K562 (cell line): Measurements from ENCODE around the gene DCAF8. TPM values are rescaled to one million over a fixed set of nuclear protein-coding genes. Genes with fewer than 3 reads are reported as not detected.

Source experiments
- CAMTA2 ChIP-seq: fragments of 250-450 bp; sonication (Bioruptor Pico); conservative IDR thresholded peaks from 2 replicates; pipeline ENCODE4 v1.5.1; 2022
- CEBPG ChIP-seq, 3 experiments: fragments of 200-800 bp in 1 of 3; sonication (Bioruptor generic) in 1 of 3; sonication (generic) in 1 of 3; formaldehyde crosslinking in 1 of 3; IDR thresholded peaks in 2 of 3; conservative IDR thresholded peaks in 1 of 3; 2 replicates each; pipeline versions ENCODE4 v1.6.1 to v1.8.0; 2016 to 2022; ENCODE audit warnings: missing compliant biosample characterization in 2 of 3, missing genetic modification characterization in 2 of 3, mild to moderate bottlenecking in 1 of 3, missing genetic modification reagents in 1 of 3
- HSF4 ChIP-seq: fragments of 250-450 bp; sonication (Bioruptor Pico); IDR thresholded peaks from 2 replicates; pipeline ENCODE4 v2.1.2; 2022; ENCODE audit warnings: mild to moderate bottlenecking, moderate library complexity, borderline replicate concordance
- MTF1 ChIP-seq: fragments of 250-450 bp; sonication (Bioruptor Pico); IDR thresholded peaks from 2 replicates; pipeline ENCODE4 v1.9.0; 2021; ENCODE audit warnings: moderate library complexity, mild to moderate bottlenecking, inconsistent platforms, borderline replicate concordance
- PHB2 ChIP-seq: fragments of 450-650 bp; IDR thresholded peaks from 2 replicates; pipeline ENCODE4 v1.6.1; 2017; ENCODE audit warnings: low read depth
- SP2 ChIP-seq: IDR thresholded peaks from 2 replicates; pipeline ENCODE4 v1.6.1; 2011; ENCODE audit warnings: mild to moderate bottlenecking, low read depth, low read length, moderate library complexity; ENCODE audit not compliant: poor library complexity, severe bottlenecking; ENCODE audit errors: extremely low read depth
- ZNF217 ChIP-seq: sonication (generic); formaldehyde crosslinking; IDR thresholded peaks from 2 replicates; pipeline ENCODE4 v1.8.0; 2022; ENCODE audit warnings: mild to moderate bottlenecking, missing genetic modification reagents
- ZNF316 ChIP-seq: fragments of 450-650 bp; IDR thresholded peaks from 2 replicates; pipeline ENCODE4 v1.6.1; 2016
- ZNF436 ChIP-seq: fragments of 250-450, 450-650 bp; sonication (Bioruptor Pico); formaldehyde crosslinking; IDR thresholded peaks from 2 replicates; pipeline ENCODE4 v1.7.0; 2020; ENCODE audit warnings: mild to moderate bottlenecking
- ZNF77 ChIP-seq: fragments of 250-450 bp; sonication (Bioruptor Pico); IDR thresholded peaks from 2 replicates; pipeline ENCODE4 v1.5.0; 2020
- polyA plus RNA-seq, 8 experiments: library from polyadenylated mRNA; depleted of rRNA in 4 of 8; stranded (reverse) in 5 of 8; unstranded in 3 of 8; fragments of >200 nt; fragmentation: Nextera tagmentation in 2 of 8; fragmentation: Illumina TruSeq in 1 of 8; extraction: Ambion mirVana in 2 of 8; extraction: Trizol in 1 of 8; gene quantifications; 2 replicates each; pipeline versions ENCODE4 v1.2.1 to v1.2.3, GENCODE V29; 2011 to 2014; ENCODE audit warnings: inconsistent platforms in 1 of 8, missing spikeins in 1 of 8
- total RNA-seq, 7 experiments: library from RNA; depleted of rRNA in 6 of 7; stranded (reverse); fragments of >200 nt in 6 of 7; fragmentation: Illumina TruSeq in 2 of 7; extraction: Trizol in 2 of 7; gene quantifications; 2 replicates each; pipeline versions ENCODE4 v1.2.1 to v1.2.3, GENCODE V29; 2011 to 2021; ENCODE audit warnings: low replicate concordance in 1 of 7
- TF ChIP-seq, protein P1 (sequence below): fragments of 450-650 bp; IDR thresholded peaks from 2 replicates; pipeline ENCODE4 v1.7.1; 2018; ENCODE audit warnings: mild to moderate bottlenecking, low read depth; ENCODE audit not compliant: partially characterized antibody
- TF ChIP-seq, protein P2 (sequence below): fragments of 450-650 bp; IDR thresholded peaks from 2 replicates; pipeline ENCODE4 v1.6.1; 2016; ENCODE audit warnings: missing biosample characterization, missing genetic modification characterization
- TF ChIP-seq, protein P3 (sequence below): fragments of 200-600 bp; sonication (generic); IDR thresholded peaks from one replicate; pipeline ENCODE4 v1.6.1; 2012; ENCODE audit warnings: mild to moderate bottlenecking, low read depth, low read length, inconsistent platforms

The DCAF8 gene
- total and polyA plus RNA-seq, 9 of the 15 experiments (the other 6 are each of a cell fraction or from before 2014, with no cell fraction given), result 11.6 to 149 (median 81.3) TPM

DNA sequence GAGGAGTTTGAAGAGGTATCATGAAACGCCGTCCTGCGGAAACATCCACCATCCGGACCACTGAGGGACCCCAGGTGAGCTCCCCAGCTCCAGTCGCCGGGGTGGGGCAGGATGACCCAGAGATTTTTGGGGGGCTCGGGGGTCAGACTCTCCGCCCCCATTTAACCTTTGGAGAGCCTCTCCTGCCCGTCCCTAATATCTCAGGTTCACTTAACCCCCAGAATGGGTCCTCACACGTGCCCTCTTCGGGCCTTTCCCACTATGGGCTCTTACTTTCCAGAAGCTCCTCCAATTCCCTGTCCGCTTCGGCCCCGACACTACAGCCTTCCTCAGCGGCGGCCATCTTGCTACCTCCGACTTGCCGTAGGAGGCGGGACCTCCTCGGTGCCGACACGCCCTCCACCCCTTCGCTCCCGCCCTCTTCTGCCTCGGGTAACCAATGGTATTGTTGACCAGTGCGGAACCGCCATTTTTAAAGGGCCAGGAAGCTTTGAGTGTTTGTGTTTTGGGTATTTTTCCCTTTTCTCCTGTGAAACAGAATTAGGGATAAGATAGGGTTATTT is 22.5 kb upstream of the DCAF8 start, which contains the start of gene PEX19 (continued):
- TF ChIP-seq, protein P1, sequence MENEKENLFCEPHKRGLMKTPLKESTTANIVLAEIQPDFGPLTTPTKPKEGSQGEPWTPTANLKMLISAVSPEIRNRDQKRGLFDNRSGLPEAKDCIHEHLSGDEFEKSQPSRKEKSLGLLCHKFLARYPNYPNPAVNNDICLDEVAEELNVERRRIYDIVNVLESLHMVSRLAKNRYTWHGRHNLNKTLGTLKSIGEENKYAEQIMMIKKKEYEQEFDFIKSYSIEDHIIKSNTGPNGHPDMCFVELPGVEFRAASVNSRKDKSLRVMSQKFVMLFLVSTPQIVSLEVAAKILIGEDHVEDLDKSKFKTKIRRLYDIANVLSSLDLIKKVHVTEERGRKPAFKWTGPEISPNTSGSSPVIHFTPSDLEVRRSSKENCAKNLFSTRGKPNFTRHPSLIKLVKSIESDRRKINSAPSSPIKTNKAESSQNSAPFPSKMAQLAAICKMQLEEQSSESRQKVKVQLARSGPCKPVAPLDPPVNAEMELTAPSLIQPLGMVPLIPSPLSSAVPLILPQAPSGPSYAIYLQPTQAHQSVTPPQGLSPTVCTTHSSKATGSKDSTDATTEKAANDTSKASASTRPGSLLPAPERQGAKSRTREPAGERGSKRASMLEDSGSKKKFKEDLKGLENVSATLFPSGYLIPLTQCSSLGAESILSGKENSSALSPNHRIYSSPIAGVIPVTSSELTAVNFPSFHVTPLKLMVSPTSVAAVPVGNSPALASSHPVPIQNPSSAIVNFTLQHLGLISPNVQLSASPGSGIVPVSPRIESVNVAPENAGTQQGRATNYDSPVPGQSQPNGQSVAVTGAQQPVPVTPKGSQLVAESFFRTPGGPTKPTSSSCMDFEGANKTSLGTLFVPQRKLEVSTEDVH, result no peak
- TF ChIP-seq ZNF217 (no peak), CEBPG (CRISPR knock-in tag; IDR thresholded peaks at IDR 0.05) (no peak), CEBPG (tag; conservative IDR thresholded peaks at IDR 0.05 in 1 of 2, IDR thresholded peaks at IDR 0.05 in 1 of 2) (no peak), ZNF77 (CRISPR knock-in tag) (no peak), ZNF436 (CRISPR knock-in tag) (no peak), HSF4 (CRISPR knock-in tag) (no peak), PHB2 (no peak), ZNF316 (no peak), SP2 (no peak), MTF1 (CRISPR knock-in tag) (no peak), CAMTA2 (CRISPR knock-in tag) (no peak)
- TF ChIP-seq, protein P2, sequence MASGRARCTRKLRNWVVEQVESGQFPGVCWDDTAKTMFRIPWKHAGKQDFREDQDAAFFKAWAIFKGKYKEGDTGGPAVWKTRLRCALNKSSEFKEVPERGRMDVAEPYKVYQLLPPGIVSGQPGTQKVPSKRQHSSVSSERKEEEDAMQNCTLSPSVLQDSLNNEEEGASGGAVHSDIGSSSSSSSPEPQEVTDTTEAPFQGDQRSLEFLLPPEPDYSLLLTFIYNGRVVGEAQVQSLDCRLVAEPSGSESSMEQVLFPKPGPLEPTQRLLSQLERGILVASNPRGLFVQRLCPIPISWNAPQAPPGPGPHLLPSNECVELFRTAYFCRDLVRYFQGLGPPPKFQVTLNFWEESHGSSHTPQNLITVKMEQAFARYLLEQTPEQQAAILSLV (tag), result no peak
- TF ChIP-seq, protein P3, sequence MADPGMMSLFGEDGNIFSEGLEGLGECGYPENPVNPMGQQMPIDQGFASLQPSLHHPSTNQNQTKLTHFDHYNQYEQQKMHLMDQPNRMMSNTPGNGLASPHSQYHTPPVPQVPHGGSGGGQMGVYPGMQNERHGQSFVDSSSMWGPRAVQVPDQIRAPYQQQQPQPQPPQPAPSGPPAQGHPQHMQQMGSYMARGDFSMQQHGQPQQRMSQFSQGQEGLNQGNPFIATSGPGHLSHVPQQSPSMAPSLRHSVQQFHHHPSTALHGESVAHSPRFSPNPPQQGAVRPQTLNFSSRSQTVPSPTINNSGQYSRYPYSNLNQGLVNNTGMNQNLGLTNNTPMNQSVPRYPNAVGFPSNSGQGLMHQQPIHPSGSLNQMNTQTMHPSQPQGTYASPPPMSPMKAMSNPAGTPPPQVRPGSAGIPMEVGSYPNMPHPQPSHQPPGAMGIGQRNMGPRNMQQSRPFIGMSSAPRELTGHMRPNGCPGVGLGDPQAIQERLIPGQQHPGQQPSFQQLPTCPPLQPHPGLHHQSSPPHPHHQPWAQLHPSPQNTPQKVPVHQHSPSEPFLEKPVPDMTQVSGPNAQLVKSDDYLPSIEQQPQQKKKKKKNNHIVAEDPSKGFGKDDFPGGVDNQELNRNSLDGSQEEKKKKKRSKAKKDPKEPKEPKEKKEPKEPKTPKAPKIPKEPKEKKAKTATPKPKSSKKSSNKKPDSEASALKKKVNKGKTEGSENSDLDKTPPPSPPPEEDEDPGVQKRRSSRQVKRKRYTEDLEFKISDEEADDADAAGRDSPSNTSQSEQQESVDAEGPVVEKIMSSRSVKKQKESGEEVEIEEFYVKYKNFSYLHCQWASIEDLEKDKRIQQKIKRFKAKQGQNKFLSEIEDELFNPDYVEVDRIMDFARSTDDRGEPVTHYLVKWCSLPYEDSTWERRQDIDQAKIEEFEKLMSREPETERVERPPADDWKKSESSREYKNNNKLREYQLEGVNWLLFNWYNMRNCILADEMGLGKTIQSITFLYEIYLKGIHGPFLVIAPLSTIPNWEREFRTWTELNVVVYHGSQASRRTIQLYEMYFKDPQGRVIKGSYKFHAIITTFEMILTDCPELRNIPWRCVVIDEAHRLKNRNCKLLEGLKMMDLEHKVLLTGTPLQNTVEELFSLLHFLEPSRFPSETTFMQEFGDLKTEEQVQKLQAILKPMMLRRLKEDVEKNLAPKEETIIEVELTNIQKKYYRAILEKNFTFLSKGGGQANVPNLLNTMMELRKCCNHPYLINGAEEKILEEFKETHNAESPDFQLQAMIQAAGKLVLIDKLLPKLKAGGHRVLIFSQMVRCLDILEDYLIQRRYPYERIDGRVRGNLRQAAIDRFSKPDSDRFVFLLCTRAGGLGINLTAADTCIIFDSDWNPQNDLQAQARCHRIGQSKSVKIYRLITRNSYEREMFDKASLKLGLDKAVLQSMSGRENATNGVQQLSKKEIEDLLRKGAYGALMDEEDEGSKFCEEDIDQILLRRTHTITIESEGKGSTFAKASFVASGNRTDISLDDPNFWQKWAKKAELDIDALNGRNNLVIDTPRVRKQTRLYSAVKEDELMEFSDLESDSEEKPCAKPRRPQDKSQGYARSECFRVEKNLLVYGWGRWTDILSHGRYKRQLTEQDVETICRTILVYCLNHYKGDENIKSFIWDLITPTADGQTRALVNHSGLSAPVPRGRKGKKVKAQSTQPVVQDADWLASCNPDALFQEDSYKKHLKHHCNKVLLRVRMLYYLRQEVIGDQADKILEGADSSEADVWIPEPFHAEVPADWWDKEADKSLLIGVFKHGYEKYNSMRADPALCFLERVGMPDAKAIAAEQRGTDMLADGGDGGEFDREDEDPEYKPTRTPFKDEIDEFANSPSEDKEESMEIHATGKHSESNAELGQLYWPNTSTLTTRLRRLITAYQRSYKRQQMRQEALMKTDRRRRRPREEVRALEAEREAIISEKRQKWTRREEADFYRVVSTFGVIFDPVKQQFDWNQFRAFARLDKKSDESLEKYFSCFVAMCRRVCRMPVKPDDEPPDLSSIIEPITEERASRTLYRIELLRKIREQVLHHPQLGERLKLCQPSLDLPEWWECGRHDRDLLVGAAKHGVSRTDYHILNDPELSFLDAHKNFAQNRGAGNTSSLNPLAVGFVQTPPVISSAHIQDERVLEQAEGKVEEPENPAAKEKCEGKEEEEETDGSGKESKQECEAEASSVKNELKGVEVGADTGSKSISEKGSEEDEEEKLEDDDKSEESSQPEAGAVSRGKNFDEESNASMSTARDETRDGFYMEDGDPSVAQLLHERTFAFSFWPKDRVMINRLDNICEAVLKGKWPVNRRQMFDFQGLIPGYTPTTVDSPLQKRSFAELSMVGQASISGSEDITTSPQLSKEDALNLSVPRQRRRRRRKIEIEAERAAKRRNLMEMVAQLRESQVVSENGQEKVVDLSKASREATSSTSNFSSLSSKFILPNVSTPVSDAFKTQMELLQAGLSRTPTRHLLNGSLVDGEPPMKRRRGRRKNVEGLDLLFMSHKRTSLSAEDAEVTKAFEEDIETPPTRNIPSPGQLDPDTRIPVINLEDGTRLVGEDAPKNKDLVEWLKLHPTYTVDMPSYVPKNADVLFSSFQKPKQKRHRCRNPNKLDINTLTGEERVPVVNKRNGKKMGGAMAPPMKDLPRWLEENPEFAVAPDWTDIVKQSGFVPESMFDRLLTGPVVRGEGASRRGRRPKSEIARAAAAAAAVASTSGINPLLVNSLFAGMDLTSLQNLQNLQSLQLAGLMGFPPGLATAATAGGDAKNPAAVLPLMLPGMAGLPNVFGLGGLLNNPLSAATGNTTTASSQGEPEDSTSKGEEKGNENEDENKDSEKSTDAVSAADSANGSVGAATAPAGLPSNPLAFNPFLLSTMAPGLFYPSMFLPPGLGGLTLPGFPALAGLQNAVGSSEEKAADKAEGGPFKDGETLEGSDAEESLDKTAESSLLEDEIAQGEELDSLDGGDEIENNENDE, result no peak
